H9 (cell line): ENCODE data around the gene SWI5. TPM values are rescaled to one million over a fixed set of nuclear protein-coding genes. Genes with fewer than 3 reads are reported as not detected.

Experiments used
- DNase-seq: peaks from one replicate; pipeline ENCODE4 v3.0.0-alpha.2; 2017
- H2AFZ ChIP-seq: one replicate; pipeline ENCODE4 v1.6.1; 2013; ENCODE audit warnings: mild to moderate bottlenecking, low read length, control low read depth, moderate library complexity
- H2AK5ac ChIP-seq: 2 replicates; pipeline ENCODE4 v1.6.1; 2013; ENCODE audit warnings: low read length, control low read depth, mixed read lengths; ENCODE audit not compliant: insufficient read length
- H2BK120ac ChIP-seq: one replicate; pipeline ENCODE4 v1.6.1; 2013; ENCODE audit warnings: low read depth, mild to moderate bottlenecking, low read length, control low read depth, inconsistent platforms; ENCODE audit not compliant: poor library complexity, severe bottlenecking
- H2BK12ac ChIP-seq: 2 replicates; pipeline ENCODE4 v1.6.1; 2013; ENCODE audit warnings: low read length, control low read depth, mixed read lengths, low read depth; ENCODE audit not compliant: insufficient read length
- H2BK15ac ChIP-seq: 2 replicates; pipeline ENCODE4 v1.6.1; 2013; ENCODE audit warnings: low read depth, low read length, control low read depth
- H2BK20ac ChIP-seq: one replicate; pipeline ENCODE4 v1.6.1; 2013; ENCODE audit warnings: low read depth, mild to moderate bottlenecking, low read length, control low read depth, inconsistent platforms; ENCODE audit not compliant: poor library complexity, severe bottlenecking
- H2BK5ac ChIP-seq: 2 replicates; pipeline ENCODE4 v1.6.1; 2013; ENCODE audit warnings: low read length, control low read depth, mixed read lengths; ENCODE audit not compliant: insufficient read length
- H3K14ac ChIP-seq: 2 replicates; pipeline ENCODE4 v1.6.1; 2013; ENCODE audit warnings: low read length, control low read depth; ENCODE audit not compliant: insufficient read depth
- H3K18ac ChIP-seq: 2 replicates; pipeline ENCODE4 v1.6.1; 2013; ENCODE audit warnings: low read depth, mild to moderate bottlenecking, mixed read lengths, low read length, control low read depth; ENCODE audit not compliant: insufficient read length
- H3K23ac ChIP-seq: 2 replicates; pipeline ENCODE4 v1.6.1; 2013; ENCODE audit warnings: low read length, control low read depth, mixed read lengths, low read depth; ENCODE audit not compliant: insufficient read length
- H3K23me2 ChIP-seq: 2 replicates; pipeline ENCODE4 v1.6.1; 2013; ENCODE audit warnings: low read depth, mild to moderate bottlenecking, mixed read lengths, low read length, control low read depth; ENCODE audit not compliant: insufficient read length, poor library complexity, severe bottlenecking
- H3K27ac ChIP-seq: 2 replicates; pipeline ENCODE4 v1.5.1; 2013; ENCODE audit warnings: low read length, control low read depth, mixed read lengths, low read depth; ENCODE audit not compliant: insufficient read length
- H3K27me3 ChIP-seq: 2 replicates; pipeline ENCODE4 v1.6.1; 2013; ENCODE audit warnings: low read length, control low read depth, inconsistent platforms; ENCODE audit not compliant: insufficient read depth
- H3K4ac ChIP-seq: 2 replicates; pipeline ENCODE4 v1.6.1; 2013; ENCODE audit warnings: low read depth, mild to moderate bottlenecking, control low read depth, inconsistent platforms, low read length, moderate library complexity
- H3K4me1 ChIP-seq: 2 replicates; pipeline ENCODE4 v1.6.1; 2013; ENCODE audit warnings: low read length, control low read depth, inconsistent platforms; ENCODE audit not compliant: insufficient read depth
- H3K4me2 ChIP-seq: 2 replicates; pipeline ENCODE4 v1.6.1; 2013; ENCODE audit warnings: low read length, control low read depth, mixed read lengths; ENCODE audit not compliant: insufficient read length, insufficient read depth
- H3K56ac ChIP-seq: 2 replicates; pipeline ENCODE4 v1.6.1; 2013; ENCODE audit warnings: low read depth, mild to moderate bottlenecking, mixed read lengths, low read length, control low read depth; ENCODE audit not compliant: insufficient read length
- H3K79me1 ChIP-seq: 2 replicates; pipeline ENCODE4 v1.6.1; 2013; ENCODE audit warnings: low read depth, mild to moderate bottlenecking, moderate library complexity, low read length, control low read depth, inconsistent platforms; ENCODE audit not compliant: insufficient read depth, poor library complexity, severe bottlenecking
- H3K79me2 ChIP-seq: 2 replicates; pipeline ENCODE4 v1.6.1; 2013; ENCODE audit warnings: low read length, control low read depth, inconsistent platforms; ENCODE audit not compliant: insufficient read depth
- H3K9ac ChIP-seq: 2 replicates; pipeline ENCODE4 v1.6.1; 2013; ENCODE audit warnings: low read length, control low read depth, mixed read lengths; ENCODE audit not compliant: insufficient read length; ENCODE audit errors: extremely low read depth
- H3K9me3 ChIP-seq: one replicate; pipeline ENCODE4 v1.6.1; 2013; ENCODE audit warnings: low read depth, low read length, inconsistent platforms; ENCODE audit not compliant: control insufficient read depth
- H3T11ph ChIP-seq: one replicate; pipeline ENCODE4 v1.6.1; 2013; ENCODE audit warnings: mild to moderate bottlenecking, low read length, control low read depth, inconsistent platforms
- H4K20me1 ChIP-seq: one replicate; pipeline ENCODE4 v1.6.1; 2013; ENCODE audit not compliant: control insufficient read depth, insufficient read length, insufficient read depth
- H4K5ac ChIP-seq: 2 replicates; pipeline ENCODE4 v1.6.1; 2013; ENCODE audit warnings: low read depth, mild to moderate bottlenecking, mixed read lengths, low read length, control low read depth; ENCODE audit not compliant: insufficient read length
- H4K8ac ChIP-seq: replicated peaks from 2 replicates; pipeline ENCODE4 v1.6.1; 2013; ENCODE audit warnings: low read length, control low read depth, mixed read lengths, low read depth; ENCODE audit not compliant: insufficient read length
- H4K91ac ChIP-seq: 2 replicates; pipeline ENCODE4 v1.6.1; 2013; ENCODE audit warnings: low read depth, mild to moderate bottlenecking, moderate library complexity, mixed read lengths, low read length, control low read depth; ENCODE audit not compliant: insufficient read length
- H3K27ac Mint-ChIP-seq, 3 experiments: 2 replicates in 2 of 3; 3 replicates in 1 of 3; pipeline ENCODE4 v1.8.0; 2020 to 2021; ENCODE audit warnings: mixed read lengths in 3 of 3, mild to moderate bottlenecking in 1 of 3, moderate library complexity in 1 of 3
- H3K27me3 Mint-ChIP-seq: 2 replicates; pipeline ENCODE4 v1.8.0; 2021; ENCODE audit warnings: low read depth, mild to moderate bottlenecking, moderate library complexity, mixed read lengths
- H3K36me3 Mint-ChIP-seq, 3 experiments: 2 replicates in 2 of 3; 3 replicates in 1 of 3; pipeline ENCODE4 v1.8.0; 2020 to 2021; ENCODE audit warnings: low read depth in 3 of 3, mixed read lengths in 3 of 3; ENCODE audit not compliant: insufficient read depth in 1 of 3
- H3K4me1 Mint-ChIP-seq, 2 experiments: 2 replicates each; pipeline ENCODE4 v1.8.0; 2020; ENCODE audit warnings: mixed read lengths in 2 of 2
- H3K4me3 Mint-ChIP-seq, 2 experiments: 2 replicates in 1 of 2; 3 replicates in 1 of 2; pipeline ENCODE4 v1.8.0; 2020 to 2021; ENCODE audit warnings: mild to moderate bottlenecking in 2 of 2, mixed read lengths in 2 of 2, moderate library complexity in 1 of 2
- H3K9me3 Mint-ChIP-seq, 2 experiments: 2 replicates in 1 of 2; 3 replicates in 1 of 2; pipeline ENCODE4 v1.8.0; 2020; ENCODE audit warnings: mild to moderate bottlenecking in 2 of 2, mixed read lengths in 2 of 2, moderate library complexity in 1 of 2
- WGBS: extraction: QIAGEN DNeasy Blood & Tissue Kit; methylation state at CpG from one replicate; pipeline ENCODE4 v1.1.7; 2013; ENCODE audit warnings: missing lambda C conversion rate, low lambda C conversion rate, mixed read lengths; ENCODE audit not compliant: insufficient read length; ENCODE audit errors: extremely low coverage; 5-methylcytosine and 5-hydroxymethylcytosine counted together
- total RNA-seq: library from RNA; stranded (reverse); gene quantifications from 2 replicates; pipeline ENCODE4 v1.2.1, GENCODE V29; 2021
- TF ChIP-seq, protein P1 (sequence below): fragments of 200-600 bp; sonication (generic); conservative IDR thresholded peaks from 3 replicates; pipeline ENCODE4 v1.8.0; 2021; ENCODE audit warnings: antibody characterized with exemption, mild to moderate bottlenecking

Gene SWI5
- total RNA-seq, 1 experiment from 2014 or later: 25.6 TPM

DNA sequence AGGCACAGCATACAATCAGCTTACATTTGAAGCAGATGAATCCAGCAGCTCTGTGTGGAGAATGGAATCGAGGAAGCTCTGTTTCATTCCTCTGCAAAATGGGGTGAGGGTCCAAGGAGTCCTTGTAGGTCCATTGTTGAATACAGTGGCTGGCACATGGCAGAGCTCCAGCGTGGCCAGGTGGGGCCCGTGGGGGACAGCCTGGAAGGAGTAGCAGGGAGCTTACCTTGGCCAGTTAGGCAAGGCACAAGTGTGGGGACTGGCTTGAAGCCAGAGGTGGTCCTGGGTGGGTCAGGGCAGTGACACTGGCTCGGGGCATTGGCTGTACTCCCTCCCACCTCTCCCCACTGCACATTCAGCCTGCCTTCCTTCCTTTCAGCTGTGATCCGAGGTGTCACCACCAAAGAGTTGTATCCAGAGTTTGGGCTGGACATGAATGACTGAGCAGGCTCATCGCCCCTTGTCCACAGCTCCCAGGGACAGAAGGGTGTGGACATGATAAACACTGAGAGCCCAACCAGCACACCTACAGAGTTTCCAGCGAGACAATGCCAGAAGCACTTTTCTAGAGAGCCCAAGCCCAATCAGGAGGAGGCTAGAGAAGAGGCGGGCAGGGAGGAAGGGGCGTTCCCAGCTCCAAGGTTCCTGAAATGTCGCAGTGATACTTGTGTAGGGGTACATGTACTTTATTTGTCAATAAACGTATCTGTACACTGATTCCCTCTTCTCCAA lies 12.4 kb downstream of the SWI5 start:
- H2BK5ac ChIP-seq: no peak overlapping the region
- H4K8ac ChIP-seq: no peak overlapping the region
- no peaks in the 10 kb centered on the region for H3K9me3 ChIP-seq
- no peak overlapping the region for H2AK5ac ChIP-seq
- H4K5ac ChIP-seq: no peak overlapping the region
- no peak overlapping the region for H3K18ac ChIP-seq
- no peak overlapping the region for H3K56ac ChIP-seq
- H3K27ac ChIP-seq: no peak overlapping the region
- no peak overlapping the region for H3K9ac ChIP-seq
- no peak overlapping the region for H3K23ac ChIP-seq
- H4K91ac ChIP-seq: no peak overlapping the region
- H3K36me3 Mint-ChIP-seq: peaks cover 6 to 20% (median 12%) of the 10 kb centered on the region in 3 experiments; a peak in 6 of 7 replicates
- no peaks in the 10 kb centered on the region for H3K79me1 ChIP-seq
- H3K23me2 ChIP-seq: no peaks in the 10 kb centered on the region
- no CpG with 5 or more reads among the region's 11 CpGs for WGBS
- H2BK15ac ChIP-seq: no peak overlapping the region
- no peak overlapping the region for H3K4me2 ChIP-seq
- no peak overlapping the region for H3K4me3 Mint-ChIP-seq
- H3T11ph ChIP-seq: no peak overlapping the region
- TF ChIP-seq, protein P1, sequence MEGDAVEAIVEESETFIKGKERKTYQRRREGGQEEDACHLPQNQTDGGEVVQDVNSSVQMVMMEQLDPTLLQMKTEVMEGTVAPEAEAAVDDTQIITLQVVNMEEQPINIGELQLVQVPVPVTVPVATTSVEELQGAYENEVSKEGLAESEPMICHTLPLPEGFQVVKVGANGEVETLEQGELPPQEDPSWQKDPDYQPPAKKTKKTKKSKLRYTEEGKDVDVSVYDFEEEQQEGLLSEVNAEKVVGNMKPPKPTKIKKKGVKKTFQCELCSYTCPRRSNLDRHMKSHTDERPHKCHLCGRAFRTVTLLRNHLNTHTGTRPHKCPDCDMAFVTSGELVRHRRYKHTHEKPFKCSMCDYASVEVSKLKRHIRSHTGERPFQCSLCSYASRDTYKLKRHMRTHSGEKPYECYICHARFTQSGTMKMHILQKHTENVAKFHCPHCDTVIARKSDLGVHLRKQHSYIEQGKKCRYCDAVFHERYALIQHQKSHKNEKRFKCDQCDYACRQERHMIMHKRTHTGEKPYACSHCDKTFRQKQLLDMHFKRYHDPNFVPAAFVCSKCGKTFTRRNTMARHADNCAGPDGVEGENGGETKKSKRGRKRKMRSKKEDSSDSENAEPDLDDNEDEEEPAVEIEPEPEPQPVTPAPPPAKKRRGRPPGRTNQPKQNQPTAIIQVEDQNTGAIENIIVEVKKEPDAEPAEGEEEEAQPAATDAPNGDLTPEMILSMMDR: no peak
- H2AFZ ChIP-seq: no peak overlapping the region
- H3K4ac ChIP-seq: no peak overlapping the region
- H3K4me1 Mint-ChIP-seq: no peaks in the 10 kb centered on the region
- H3K9me3 Mint-ChIP-seq: no peaks in the 10 kb centered on the region
- H3K14ac ChIP-seq: no peak overlapping the region
- no peaks in the 10 kb centered on the region for H3K4me1 ChIP-seq
- H3K27ac Mint-ChIP-seq: peak overlapping the region in 2 of 3 experiments; percentile 45 to 80; a peak in 2 of 7 replicates
- no peak overlapping the region for H2BK12ac ChIP-seq
- no peaks in the 10 kb centered on the region for H4K20me1 ChIP-seq
- 0 out of 2 replicates have a peak, but pooled peaks cover 1% of the 10 kb centered on the region for H3K79me2 ChIP-seq
- no peak for DNase-seq
- H2BK120ac ChIP-seq: no peak overlapping the region
- H3K27me3 ChIP-seq: no peaks in the 10 kb centered on the region
- no peak overlapping the region for H2BK20ac ChIP-seq
- no peaks in the 10 kb centered on the region; the same call in 1 of the 2 replicates for H3K27me3 Mint-ChIP-seq
